Glomerular visceral epithelial cell (primary cell): ENCODE measurements around the gene ASB18.

ENCODE experiments used
- DNase-seq: peaks from one replicate; pipeline ENCODE4 v3.0.0-alpha.2; 2016; ENCODE audit errors: extremely low spot score

Gene ASB18

GRCh38 chr2:236241181-236242056 is 22.8 kb downstream of the ASB18 start:
- DNase-seq, result no peak

- peak; percentile 87 for DNase-seq
These were observed 23.8 kb downstream of the ASB18 start for GRCh38 chr2:236240228-236240990.

- peak; percentile 15 for DNase-seq
These were observed 24.7 kb downstream of the ASB18 start for GRCh38 chr2:236239276-236240065.

- no peak for DNase-seq
These were observed 25.5 kb downstream of the ASB18 start for GRCh38 chr2:236238751-236239150.

GRCh38 chr2:236237468-236238190 is 26.6 kb downstream of the ASB18 start:
- no peak for DNase-seq

- DNase-seq, result no peak
These were observed 27.4 kb downstream of the ASB18 start for GRCh38 chr2:236236559-236237452.

GRCh38 chr2:236229186-236229585 is 35.0 kb downstream of the ASB18 start:
- no peak for DNase-seq

- DNase-seq, result no peak
These were observed 40.5 kb downstream of the ASB18 start for GRCh38 chr2:236223675-236224074.

- no peak for DNase-seq
These were observed 42.4 kb downstream of the ASB18 start for GRCh38 chr2:236221798-236222197.

- DNase-seq, result no peak
These were observed 44.8 kb downstream of the ASB18 start for GRCh38 chr2:236219411-236219810.

- no peak for DNase-seq
These were observed 46.3 kb downstream of the ASB18 start for GRCh38 chr2:236217926-236218325.

- DNase-seq, result no peak
These were observed 47.5 kb downstream of the ASB18 start for GRCh38 chr2:236216711-236217110.

- no peak for DNase-seq
These were observed 48.4 kb downstream of the ASB18 start for GRCh38 chr2:236215761-236216333.

GRCh38 chr2:236215196-236215595 is 49.0 kb downstream of the ASB18 start:
- DNase-seq, result peak; percentile 54

GRCh38 chr2:236214376-236214995 is 49.7 kb downstream of the ASB18 start:
- DNase-seq, result no peak

- DNase-seq, result no peak
These were observed 52.9 kb downstream of the ASB18 start for GRCh38 chr2:236211296-236211695.

GRCh38 chr2:236210536-236210935 is 53.7 kb downstream of the ASB18 start:
- DNase-seq, result no peak

GRCh38 chr2:236209996-236210395 is 54.2 kb downstream of the ASB18 start:
- no peak for DNase-seq

- DNase-seq, result peak; percentile 47
These were observed 54.7 kb downstream of the ASB18 start for GRCh38 chr2:236209535-236209934.
